ENCODE data around the gene UAP1. TPM values are rescaled to one million over a fixed set of nuclear protein-coding genes. Genes with fewer than 3 reads are reported as not detected.

The UAP1 gene
- total RNA-seq, 1 experiment from 2014 or later = 26.9 TPM

DNA sequence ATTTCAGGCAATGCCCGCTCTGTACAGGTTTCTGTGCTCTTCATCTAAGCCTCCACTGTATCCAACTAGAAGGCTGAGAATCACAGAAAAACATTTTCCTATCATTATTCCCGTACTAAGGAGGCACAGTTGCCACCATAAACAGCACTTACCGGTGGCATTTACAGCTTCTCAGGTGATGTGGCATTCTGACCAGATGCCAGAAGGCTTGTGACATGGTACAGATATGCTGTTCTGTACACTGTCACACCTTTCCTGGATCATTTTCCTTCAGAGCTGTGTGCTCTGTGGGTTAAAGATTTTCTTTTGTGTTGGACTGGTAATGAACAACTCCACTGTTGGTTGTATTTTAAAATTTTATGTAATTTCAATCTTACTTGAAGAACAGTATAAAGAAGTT is 4.0 kb upstream of the UAP1 start:
- Histone ChIP-seq H3K9me3 (ENCODE audit: control insufficient read depth, low read depth, low read length) (no peaks in the 10 kb centered on the region), H2BK12ac (ENCODE audit: insufficient read length, low read depth, low read length) (no peak overlapping the region), H2BK15ac (ENCODE audit: low read depth, low read length) (no peak overlapping the region), H4K91ac (ENCODE audit: insufficient read length, low read depth, low read length) (no peak overlapping the region), H4K5ac (ENCODE audit: insufficient read length, low read depth, low read length) (no peak overlapping the region), H2BK120ac (ENCODE audit: low read depth, low read length, poor library complexity, severe bottlenecking) (no peak overlapping the region), H3K56ac (ENCODE audit: insufficient read length, low read depth, low read length) (no peak overlapping the region), H2AFZ (ENCODE audit: low read length) (no peak overlapping the region), H2BK5ac (ENCODE audit: insufficient read length, low read length) (no peak overlapping the region), H3K79me1 (ENCODE audit: insufficient read depth, low read depth, low read length, poor library complexity, severe bottlenecking) (no peaks in the 10 kb centered on the region), H3K4ac (ENCODE audit: low read depth, low read length) (no peak overlapping the region), H3K27me3 (ENCODE audit: insufficient read depth, low read length) (no peaks in the 10 kb centered on the region), H2BK20ac (ENCODE audit: low read depth, low read length, poor library complexity, severe bottlenecking) (no peak overlapping the region), H4K20me1 (ENCODE audit: control insufficient read depth, insufficient read depth, insufficient read length) (no peaks in the 10 kb centered on the region), H3K79me2 (ENCODE audit: insufficient read depth, low read length) (no peaks in the 10 kb centered on the region), H2AK5ac (ENCODE audit: insufficient read length, low read length) (no peak overlapping the region), H3K14ac (ENCODE audit: insufficient read depth, low read length) (no peak overlapping the region), H4K8ac (replicated peaks; ENCODE audit: insufficient read length, low read depth, low read length) (no peak overlapping the region), H3K9ac (ENCODE audit: extremely low read depth, insufficient read length, low read length) (no peak overlapping the region), H3K23me2 (ENCODE audit: insufficient read length, low read depth, low read length, poor library complexity, severe bottlenecking) (peaks cover 5% of the 10 kb centered on the region), H3K18ac (ENCODE audit: insufficient read length, low read depth, low read length) (no peak overlapping the region), H3K23ac (ENCODE audit: insufficient read length, low read depth, low read length) (no peak overlapping the region), H3K27ac (ENCODE audit: insufficient read length, low read depth, low read length) (no peak overlapping the region), H3K4me2 (ENCODE audit: insufficient read depth, insufficient read length, low read length) (no peak overlapping the region), H3T11ph (ENCODE audit: low read length) (no peak overlapping the region), H3K4me1 (ENCODE audit: insufficient read depth, low read length) (no peaks in the 10 kb centered on the region; the same call in 1 of the 2 replicates)
- Mint-ChIP-seq H3K27me3 (ENCODE audit: low read depth) (peaks cover 4% of the 10 kb centered on the region), H3K9me3 (no peaks in the 10 kb centered on the region), H3K27ac (no peak overlapping the region), H3K4me3 (no peak overlapping the region), H3K36me3 (ENCODE audit: insufficient read depth in 1 of 3, low read depth in 3 of 3) (no peaks in the 10 kb centered on the region), H3K4me1 (peaks cover 16 to 17% of the 10 kb centered on the region in 2 experiments)
- no peak for DNase-seq
- WGBS (ENCODE audit: extremely low coverage, insufficient read length, low lambda C conversion rate) = no CpG with 5 or more reads among the region's 3 CpGs
- TF ChIP-seq, protein P1, sequence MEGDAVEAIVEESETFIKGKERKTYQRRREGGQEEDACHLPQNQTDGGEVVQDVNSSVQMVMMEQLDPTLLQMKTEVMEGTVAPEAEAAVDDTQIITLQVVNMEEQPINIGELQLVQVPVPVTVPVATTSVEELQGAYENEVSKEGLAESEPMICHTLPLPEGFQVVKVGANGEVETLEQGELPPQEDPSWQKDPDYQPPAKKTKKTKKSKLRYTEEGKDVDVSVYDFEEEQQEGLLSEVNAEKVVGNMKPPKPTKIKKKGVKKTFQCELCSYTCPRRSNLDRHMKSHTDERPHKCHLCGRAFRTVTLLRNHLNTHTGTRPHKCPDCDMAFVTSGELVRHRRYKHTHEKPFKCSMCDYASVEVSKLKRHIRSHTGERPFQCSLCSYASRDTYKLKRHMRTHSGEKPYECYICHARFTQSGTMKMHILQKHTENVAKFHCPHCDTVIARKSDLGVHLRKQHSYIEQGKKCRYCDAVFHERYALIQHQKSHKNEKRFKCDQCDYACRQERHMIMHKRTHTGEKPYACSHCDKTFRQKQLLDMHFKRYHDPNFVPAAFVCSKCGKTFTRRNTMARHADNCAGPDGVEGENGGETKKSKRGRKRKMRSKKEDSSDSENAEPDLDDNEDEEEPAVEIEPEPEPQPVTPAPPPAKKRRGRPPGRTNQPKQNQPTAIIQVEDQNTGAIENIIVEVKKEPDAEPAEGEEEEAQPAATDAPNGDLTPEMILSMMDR (conservative IDR thresholded peaks at IDR 0.05) = no peak

All from H9 (cell line).